Large intestine (tissue), 3 donors: ENCODE measurements around the gene CNN3. TPM values are rescaled to one million over a fixed set of nuclear protein-coding genes. Genes with fewer than 3 reads are reported as not detected.

Experiments
- DNase-seq, 2 donors: peaks; one replicate each; pipeline versions ENCODE4 v3.0.0 to v3.0.0-alpha.2; 2013
- H3K27ac ChIP-seq: one replicate; pipeline ENCODE4 v1.5.1; 2013; ENCODE audit warnings: low read length
- H3K27me3 ChIP-seq: 2 replicates; pipeline ENCODE4 v1.6.1; 2013; ENCODE audit warnings: low read length; ENCODE audit not compliant: control insufficient read depth, insufficient read depth
- H3K36me3 ChIP-seq: 2 replicates; pipeline ENCODE4 v1.6.1; 2013; ENCODE audit warnings: low read length; ENCODE audit not compliant: control insufficient read depth, insufficient read depth
- H3K4me1 ChIP-seq: one replicate; pipeline ENCODE4 v1.6.1; 2013; ENCODE audit warnings: low read length; ENCODE audit not compliant: control insufficient read depth, insufficient read depth
- H3K4me3 ChIP-seq: one replicate; pipeline ENCODE4 v1.5.1; 2013; ENCODE audit warnings: low read length
- H3K9me3 ChIP-seq: one replicate; pipeline ENCODE4 v1.6.1; 2013; ENCODE audit warnings: mild to moderate bottlenecking, low read depth, low read length, moderate library complexity; ENCODE audit not compliant: control insufficient read depth
- WGBS: methylation state at CpG from one replicate; pipeline ENCODE4 v1.1.5; 2013; ENCODE audit warnings: low lambda C conversion rate; ENCODE audit not compliant: insufficient coverage; 5-methylcytosine and 5-hydroxymethylcytosine counted together
- polyA plus RNA-seq: library from polyadenylated mRNA; unstranded; fragments of 120-200 nt; gene quantifications from one replicate; pipeline ENCODE4 v1.2.1, GENCODE V29; 2013

The CNN3 gene
- polyA plus RNA-seq, 1 donor, result 97.0 TPM

GRCh38 chr1:94925561-94926125, 1.3 kb downstream of the CNN3 start:
- Histone ChIP-seq H3K4me3 (peak overlapping the region; percentile 56), H3K9me3 (no peaks in the 10 kb centered on the region), H3K27me3 (peaks cover 23% of the 10 kb centered on the region), H3K36me3 (no peaks in the 10 kb centered on the region), H3K27ac (peak overlapping the region; percentile 85), H3K4me1 (peaks cover 8% of the 10 kb centered on the region)
- DNase-seq, result peak; percentile 69 to 74
- no CpG with 5 or more reads among the region's 23 CpGs for WGBS

- no peak for DNase-seq
- no CpG with 5 or more reads among the region's 2 CpGs for WGBS
Measured at GRCh38 chr1:94925004-94925403, 1.9 kb downstream of the CNN3 start.

DNA sequence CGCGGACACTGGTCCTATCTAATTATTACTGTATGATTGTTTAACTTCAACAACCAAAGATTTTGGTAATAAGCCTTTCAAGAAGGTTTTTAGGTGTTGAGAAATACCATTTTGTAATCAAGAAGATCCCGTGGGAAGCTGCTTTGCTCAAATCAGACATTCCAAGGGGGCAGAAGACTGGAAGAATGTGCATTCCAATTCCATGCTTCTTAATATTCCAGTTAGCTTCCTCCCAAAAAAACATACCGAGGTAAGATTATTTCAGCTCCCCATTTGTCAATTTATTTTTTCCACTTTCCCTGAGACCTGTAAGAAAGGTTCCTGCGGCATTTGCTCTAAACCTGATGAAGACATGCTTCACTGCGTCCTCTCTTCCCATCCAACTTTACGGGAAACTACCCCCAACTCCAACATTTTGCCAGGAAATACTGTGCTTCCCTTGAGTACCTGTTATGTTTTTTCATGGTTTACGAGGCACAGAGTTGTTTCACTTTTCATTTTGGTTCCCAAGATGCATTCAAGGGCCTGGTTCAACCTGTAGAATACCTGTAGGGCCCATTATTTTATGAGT, 4.1 kb downstream of the CNN3 start:
- no peak for DNase-seq
- Histone ChIP-seq H3K4me1 (peaks cover 8% of the 10 kb centered on the region), H3K27me3 (peaks cover 21% of the 10 kb centered on the region), H3K9me3 (no peaks in the 10 kb centered on the region), H3K36me3 (no peaks in the 10 kb centered on the region), H3K27ac (no peak overlapping the region), H3K4me3 (no peak overlapping the region)
- 45% methylated on average over 2 of the region's 8 CpGs for WGBS

More at GRCh38 chr1:94925004-94925403, 1.9 kb downstream of the CNN3 start:
- no peaks in the 10 kb centered on the region for H3K36me3 ChIP-seq
- H3K9me3 ChIP-seq, result no peaks in the 10 kb centered on the region
- peak overlapping the region; percentile 56 for H3K4me3 ChIP-seq
- H3K4me1 ChIP-seq, result peaks cover 8% of the 10 kb centered on the region
- peaks cover 23% of the 10 kb centered on the region for H3K27me3 ChIP-seq
- H3K27ac ChIP-seq, result peak overlapping the region; percentile 85

DNA sequence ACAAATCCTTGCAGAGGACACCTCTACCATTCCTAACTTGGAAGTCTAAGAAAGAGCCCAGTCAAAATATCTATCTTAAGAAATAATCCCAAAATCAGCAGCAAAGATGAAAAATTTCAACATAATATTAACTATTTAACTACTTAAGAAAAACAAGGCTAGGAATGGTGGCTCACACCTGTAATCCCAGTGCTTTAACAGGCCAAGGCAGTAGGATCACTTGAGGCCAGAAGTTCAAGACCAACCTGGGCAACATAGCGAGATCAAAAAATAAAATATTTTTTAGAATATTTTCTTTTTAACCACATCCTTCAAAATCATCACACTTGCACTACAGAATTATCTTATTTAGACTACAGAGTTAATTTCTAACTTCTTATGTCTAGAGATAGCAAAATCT, 4.9 kb downstream of the CNN3 start:
- no peaks in the 10 kb centered on the region for H3K36me3 ChIP-seq
- H3K27ac ChIP-seq, result no peak overlapping the region
- H3K4me1 ChIP-seq, result peaks cover 5% of the 10 kb centered on the region
- no peaks in the 10 kb centered on the region for H3K9me3 ChIP-seq
- H3K4me3 ChIP-seq, result no peak overlapping the region
- no peak for DNase-seq
- no CpG with 5 or more reads among the region's 1 CpG for WGBS
- H3K27me3 ChIP-seq, result peaks cover 19% of the 10 kb centered on the region

GRCh38 chr1:94920061-94920460, 6.8 kb downstream of the CNN3 start:
- WGBS, result 80% methylated on average over 1 of the region's 3 CpGs
- peaks cover 3% of the 10 kb centered on the region for H3K27me3 ChIP-seq
- H3K36me3 ChIP-seq, result no peaks in the 10 kb centered on the region
- peaks cover 5% of the 10 kb centered on the region for H3K4me1 ChIP-seq
- H3K4me3 ChIP-seq, result no peak overlapping the region
- H3K9me3 ChIP-seq, result no peaks in the 10 kb centered on the region
- no peak overlapping the region for H3K27ac ChIP-seq
- DNase-seq, result no peak

DNA sequence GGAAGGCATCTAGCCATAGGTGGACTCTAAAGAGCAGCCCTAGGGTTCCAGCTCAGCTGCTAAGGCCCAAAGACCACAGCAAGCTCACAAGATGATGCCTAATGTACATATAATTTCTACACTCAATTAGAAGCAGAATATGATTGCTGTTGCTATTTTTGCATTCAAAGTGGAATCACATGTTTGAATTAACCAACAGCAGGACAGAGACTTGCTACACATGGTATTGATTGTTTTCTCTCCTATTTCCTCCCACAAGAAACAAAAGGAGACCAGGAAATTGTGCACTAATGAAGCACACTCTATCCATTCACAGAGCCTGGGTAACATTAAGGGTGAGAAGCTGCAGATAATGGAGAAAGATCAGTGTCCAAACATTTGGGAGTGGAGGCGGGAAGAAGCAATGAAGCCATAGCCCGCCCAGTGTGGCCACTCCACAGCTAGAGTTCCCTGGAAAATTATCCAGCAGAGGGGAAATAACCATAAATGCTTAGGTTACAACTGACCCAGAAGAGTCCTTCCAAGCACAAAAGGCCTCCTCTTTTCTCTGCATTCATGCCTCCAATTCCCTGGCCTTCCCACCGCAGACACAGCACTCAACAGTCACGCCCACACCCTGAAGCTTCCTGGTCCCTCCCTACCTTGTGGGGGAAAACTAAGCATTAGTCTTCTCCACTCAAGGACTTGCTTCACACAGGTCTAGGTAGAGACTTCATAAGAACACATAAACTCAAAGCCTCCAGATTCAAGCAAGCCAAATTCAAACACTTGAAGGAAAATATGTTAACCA, 7.5 kb downstream of the CNN3 start:
- H3K4me1 ChIP-seq, result peaks cover 5% of the 10 kb centered on the region
- H3K36me3 ChIP-seq, result no peaks in the 10 kb centered on the region
- no peaks in the 10 kb centered on the region for H3K9me3 ChIP-seq
- H3K27ac ChIP-seq, result no peak overlapping the region
- no peaks in the 10 kb centered on the region for H3K27me3 ChIP-seq
- no peak overlapping the region for H3K4me3 ChIP-seq
- no peak for DNase-seq
- no CpG with 5 or more reads among the region's 4 CpGs for WGBS

DNA sequence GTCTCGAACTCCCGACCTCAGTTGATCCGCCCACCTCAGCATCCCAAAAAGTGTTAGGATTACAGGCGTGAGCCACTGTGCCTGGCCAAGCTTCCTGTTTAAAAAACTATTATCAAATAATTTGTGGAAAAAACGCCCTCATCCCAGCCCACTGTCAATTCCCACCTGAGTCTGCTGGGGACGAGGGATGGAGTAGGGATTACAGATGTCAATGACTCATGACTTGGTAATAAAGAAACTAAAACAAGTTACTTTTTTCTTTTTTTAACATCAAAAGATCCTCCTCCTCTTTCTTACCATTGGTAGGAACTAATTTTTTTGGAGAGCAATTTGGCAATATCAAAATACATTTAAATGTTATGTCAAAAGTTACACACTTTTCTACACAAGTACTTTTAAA, 9.7 kb downstream of the CNN3 start:
- H3K4me1 ChIP-seq, result no peaks in the 10 kb centered on the region
- H3K36me3 ChIP-seq, result no peaks in the 10 kb centered on the region
- DNase-seq, result no peak
- no peaks in the 10 kb centered on the region for H3K27me3 ChIP-seq
- no peak overlapping the region for H3K4me3 ChIP-seq
- no peaks in the 10 kb centered on the region for H3K9me3 ChIP-seq
- WGBS, result 80% methylated on average over 1 of the region's 6 CpGs
- H3K27ac ChIP-seq, result no peak overlapping the region

- Histone ChIP-seq H3K36me3 (no peaks in the 10 kb centered on the region), H3K27me3 (no peaks in the 10 kb centered on the region), H3K9me3 (no peaks in the 10 kb centered on the region), H3K27ac (no peak overlapping the region), H3K4me3 (no peak overlapping the region), H3K4me1 (no peaks in the 10 kb centered on the region)
- DNase-seq, result no peak
- WGBS, result 100% methylated on average over 1 of the region's 9 CpGs
Measured at GRCh38 chr1:94912263-94913184, 14.4 kb downstream of the CNN3 start.

GRCh38 chr1:94909486-94909885, 17.4 kb downstream of the CNN3 start:
- Histone ChIP-seq H3K27me3 (no peaks in the 10 kb centered on the region), H3K4me1 (no peaks in the 10 kb centered on the region), H3K9me3 (no peaks in the 10 kb centered on the region), H3K36me3 (no peaks in the 10 kb centered on the region), H3K4me3 (no peak overlapping the region), H3K27ac (no peak overlapping the region)
- no peak for DNase-seq
- 95% methylated on average over 4 of the region's 6 CpGs for WGBS

DNA sequence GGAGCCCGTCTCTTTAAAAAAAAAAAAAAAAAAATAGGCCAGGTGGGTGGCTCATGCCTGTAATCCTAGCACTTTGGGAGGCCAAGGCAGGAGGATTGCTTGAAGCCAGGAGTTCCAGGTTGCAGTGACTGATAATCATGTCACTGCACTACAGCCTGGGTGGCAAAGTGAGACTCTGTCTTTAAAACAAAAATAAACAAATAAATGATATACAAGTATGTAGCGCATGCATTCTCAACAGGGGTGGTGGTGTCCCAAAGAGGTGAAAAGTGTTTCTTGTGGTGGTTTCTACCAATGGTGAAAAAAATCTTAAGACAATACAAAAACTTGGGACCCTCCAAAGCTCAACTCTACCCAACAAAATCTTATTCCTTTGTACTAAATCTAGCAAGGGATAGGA, 17.9 kb downstream of the CNN3 start:
- DNase-seq, result no peak
- Histone ChIP-seq H3K9me3 (no peaks in the 10 kb centered on the region), H3K27ac (no peak overlapping the region), H3K36me3 (no peaks in the 10 kb centered on the region), H3K4me3 (no peak overlapping the region), H3K4me1 (no peaks in the 10 kb centered on the region), H3K27me3 (no peaks in the 10 kb centered on the region)
- no CpG with 5 or more reads among the region's 2 CpGs for WGBS
